Measurements from ENCODE around the gene CALCOCO2. TPM values are rescaled to one million over a fixed set of nuclear protein-coding genes. Genes with fewer than 3 reads are reported as not detected.
A peak's percentile ranks its signal among the peaks of the same experiment; 100 is the strongest.
"Not testable (repeated sequence)": the region's sequence is repeated elsewhere in the genome, so short reads cannot be mapped to it uniquely, and the experiment has no call there.

CALCOCO2 gene
- total RNA-seq, 2 experiments from 2014 or later, result 65.1 to 72.1 TPM

DNA sequence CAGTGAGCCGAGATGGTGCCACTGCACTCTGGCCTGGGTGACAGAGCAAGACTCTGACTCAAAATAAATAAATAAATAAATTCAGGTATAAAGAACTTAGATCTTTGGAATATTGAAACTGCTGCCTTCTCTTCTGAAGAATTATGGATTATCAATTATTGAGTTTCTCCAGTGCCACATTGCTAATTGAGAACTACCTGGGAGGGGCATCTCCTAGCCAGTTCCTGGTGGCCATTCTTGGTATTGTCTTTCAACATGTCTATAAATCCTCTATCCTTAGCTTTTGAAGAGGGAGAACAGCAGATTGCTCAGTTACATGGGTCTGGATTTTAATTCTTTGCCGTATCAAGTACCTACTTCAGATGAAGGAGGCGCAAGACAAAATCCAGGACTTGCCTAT lies 29.2 kb downstream of the CALCOCO2 start:
- intact Hi-C loops (cut with micrococcal nuclease), result no loop called here
- Mint-ChIP-seq H3K4me1 (ENCODE audit: low read depth) (peaks cover 3% of the 10 kb centered on the region), H3K9me3 (no peaks in the 10 kb centered on the region), H3K36me3 (peaks cover 31% of the 10 kb centered on the region), H3K4me3 (no peak overlapping the region), H3K27ac (no peak overlapping the region), H3K27me3 (no peaks in the 10 kb centered on the region)
- DNase-seq, result no peak
- ChIA-PET CTCF (interaction anchor here (0.6 to 7.3 kb wide), 4 partner anchors 9 to 221 kb away, joined by 3 to 44 read pairs (median 4); no protein-coding TSS in a partner anchor), POLR2A (no interaction called here)

GRCh38 chr17:48860456-48860855 lies 29.6 kb downstream of the CALCOCO2 start:
- no peak overlapping the region for H3K4me3 Mint-ChIP-seq
- ChIA-PET POLR2A (no interaction called here), CTCF (interaction anchor here (0.5 to 7.3 kb wide), 3 partner anchors 16 to 57 kb away, joined by 3 to 44 read pairs (median 4); no protein-coding TSS in a partner anchor)
- DNase-seq, result no peak
- no peak overlapping the region for H3K27ac Mint-ChIP-seq
- H3K4me1 Mint-ChIP-seq (ENCODE audit: low read depth), result peaks cover 3% of the 10 kb centered on the region
- peaks cover 33% of the 10 kb centered on the region for H3K36me3 Mint-ChIP-seq
- intact Hi-C loops (cut with micrococcal nuclease), result no loop called here
- H3K27me3 Mint-ChIP-seq, result no peaks in the 10 kb centered on the region
- no peaks in the 10 kb centered on the region for H3K9me3 Mint-ChIP-seq

DNA sequence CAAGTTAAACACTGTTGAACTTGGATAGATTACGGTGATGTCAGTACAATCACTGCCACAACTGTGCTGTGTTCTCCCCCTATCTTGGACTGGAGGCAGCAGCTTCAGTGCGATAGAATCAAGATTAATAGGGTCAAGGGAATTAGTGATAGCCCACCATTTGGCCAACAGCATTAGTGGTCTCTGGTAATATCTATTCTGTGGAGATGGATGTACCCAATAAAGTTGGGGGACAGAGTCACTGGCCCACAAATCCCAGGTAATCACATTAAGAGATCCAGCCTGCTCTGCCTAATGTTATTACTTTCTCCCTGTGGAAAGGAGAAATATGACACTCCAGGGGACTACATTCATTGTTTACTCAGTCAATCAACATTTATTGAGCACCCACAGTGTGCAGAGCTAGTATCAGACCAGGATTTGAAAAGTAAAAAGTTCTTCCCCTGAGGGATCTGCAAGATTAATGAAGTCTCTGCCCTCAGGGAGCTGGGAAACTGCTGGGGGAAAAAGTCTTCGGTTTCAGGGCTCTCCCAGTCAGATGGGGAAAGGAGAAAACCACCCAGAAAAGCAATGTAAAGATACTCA lies 38.2 kb downstream of the CALCOCO2 start:
- ChIA-PET CTCF (interaction anchor here (0.8 to 2.6 kb wide), 3 partner anchors 10 to 190 kb away, joined by 3 to 8 read pairs (median 3); no protein-coding TSS in a partner anchor), POLR2A (no interaction called here)

DNA sequence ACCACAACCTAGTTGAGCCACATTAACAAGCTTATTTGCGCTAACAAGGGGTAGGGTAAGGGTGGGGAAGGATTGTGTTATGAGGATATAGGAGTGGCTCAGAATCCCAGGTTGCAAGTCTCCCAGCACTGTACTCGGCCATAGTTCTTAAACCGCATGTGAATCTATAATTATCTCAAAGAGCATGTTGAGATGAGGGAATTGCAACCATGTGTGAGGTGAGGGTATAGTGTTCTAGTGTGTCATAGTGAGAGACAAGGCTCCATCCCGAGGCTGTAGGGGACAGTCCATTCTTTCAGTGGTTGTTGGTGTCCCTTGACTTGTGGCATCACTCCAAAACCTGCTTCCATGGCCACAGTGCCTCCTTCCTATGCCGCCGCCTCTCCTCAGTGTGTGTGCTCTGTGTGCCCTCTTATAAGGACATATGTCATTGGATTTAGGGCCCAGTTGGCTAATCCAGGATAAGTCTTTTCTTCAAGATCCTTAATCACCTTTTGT lies 39.0 kb downstream of the CALCOCO2 start:
- POLR2A ChIA-PET, result no interaction called here
- Mint-ChIP-seq H3K4me1 (ENCODE audit: low read depth) (no peaks in the 10 kb centered on the region), H3K9me3 (no peaks in the 10 kb centered on the region), H3K27me3 (no peaks in the 10 kb centered on the region), H3K36me3 (peaks cover 5% of the 10 kb centered on the region), H3K4me3 (no peak overlapping the region), H3K27ac (no peak overlapping the region)
- DNase-seq, result no peak
- intact Hi-C loops (cut with micrococcal nuclease), result no loop called here
- CTCF ChIA-PET, result interaction anchor here (0.5 to 2.6 kb wide), 5 partner anchors 10 to 191 kb away, joined by 3 to 8 read pairs (median 3); no protein-coding TSS in a partner anchor

More for the DNA sequence above, 38.2 kb downstream of the CALCOCO2 start:
- intact Hi-C loops (cut with micrococcal nuclease), result no loop called here
- no peaks in the 10 kb centered on the region for H3K27me3 Mint-ChIP-seq
- H3K4me3 Mint-ChIP-seq, result no peak overlapping the region
- H3K4me1 Mint-ChIP-seq (ENCODE audit: low read depth), result no peaks in the 10 kb centered on the region
- no peak overlapping the region for H3K27ac Mint-ChIP-seq
- H3K9me3 Mint-ChIP-seq, result no peaks in the 10 kb centered on the region
- DNase-seq, result no peak
- H3K36me3 Mint-ChIP-seq, result peaks cover 8% of the 10 kb centered on the region

DNA sequence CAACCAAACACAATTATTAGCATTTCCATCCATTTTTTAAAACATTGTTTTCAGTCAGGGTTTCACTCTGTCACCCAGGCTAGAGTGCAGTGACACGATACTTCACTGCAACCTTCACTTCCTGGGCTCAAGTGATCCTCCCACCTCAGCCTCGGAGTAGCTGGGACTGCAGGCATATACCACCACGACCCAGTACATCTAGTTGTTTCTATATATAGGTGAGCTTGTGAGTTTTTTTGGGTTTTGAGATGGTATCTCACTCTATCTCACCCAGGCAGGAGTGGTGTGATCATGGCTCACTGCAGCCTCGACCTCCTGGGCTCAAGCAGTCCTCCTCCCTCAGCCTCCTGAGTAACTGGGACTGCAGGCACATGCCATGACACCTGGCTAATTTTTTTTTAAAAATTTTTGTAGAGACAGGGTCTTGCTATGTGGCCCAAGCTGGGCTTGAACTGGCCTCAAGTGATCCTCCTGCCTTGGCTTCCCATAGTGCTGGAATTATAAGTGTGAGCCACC lies 40.3 kb downstream of the CALCOCO2 start:
- H3K9me3 Mint-ChIP-seq, result no peaks in the 10 kb centered on the region
- ChIA-PET CTCF (interaction anchor here (1.1 to 2.6 kb wide), 2 partner anchors 57 to 146 kb away, joined by 3 to 8 read pairs; no protein-coding TSS in a partner anchor), POLR2A (no interaction called here)
- no peaks in the 10 kb centered on the region for H3K27me3 Mint-ChIP-seq
- intact Hi-C loops (cut with micrococcal nuclease), result no loop called here
- no peaks in the 10 kb centered on the region for H3K4me1 Mint-ChIP-seq (ENCODE audit: low read depth)
- no peak overlapping the region for H3K27ac Mint-ChIP-seq
- H3K4me3 Mint-ChIP-seq, result no peak overlapping the region
- peaks cover 1% of the 10 kb centered on the region for H3K36me3 Mint-ChIP-seq
- no peak for DNase-seq

GRCh38 chr17:48871551-48872351 lies 40.9 kb downstream of the CALCOCO2 start:
- no peak for DNase-seq
- Mint-ChIP-seq H3K4me1 (ENCODE audit: low read depth) (no peaks in the 10 kb centered on the region), H3K27ac (no peak overlapping the region), H3K36me3 (no peaks in the 10 kb centered on the region), H3K4me3 (no peak overlapping the region), H3K27me3 (no peaks in the 10 kb centered on the region), H3K9me3 (no peaks in the 10 kb centered on the region)
- ChIA-PET CTCF (interaction anchor here (2.6 kb wide), 1 partner anchor 58 kb away, joined by 8 read pairs; no protein-coding TSS in a partner anchor), POLR2A (no interaction called here)
- intact Hi-C loops (cut with micrococcal nuclease), result no loop called here

- H3K36me3 Mint-ChIP-seq; intact Hi-C loops (cut with micrococcal nuclease): not testable (repeated sequence)
These were observed 41.6 kb downstream of the CALCOCO2 start for GRCh38 chr17:48872409-48872808.

DNA sequence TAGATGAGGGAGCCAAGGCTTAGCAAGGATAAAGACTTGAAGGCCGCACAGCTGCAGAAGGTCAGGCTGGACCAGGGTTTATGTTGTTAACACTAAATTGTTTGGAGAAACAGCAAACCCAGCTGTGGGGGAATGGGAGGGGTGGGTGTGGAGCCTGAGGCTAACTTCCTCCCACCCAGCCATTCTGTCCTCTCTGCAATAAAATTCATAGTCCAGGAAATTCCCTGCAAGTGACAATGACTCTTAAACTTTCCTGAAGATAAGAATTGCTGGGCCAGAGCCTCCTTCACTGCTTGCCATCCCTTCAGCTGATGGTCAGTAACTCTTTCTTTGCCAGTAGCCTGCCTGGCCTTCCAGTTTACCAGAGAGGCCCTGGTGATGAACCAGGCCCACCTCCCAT lies 42.4 kb downstream of the CALCOCO2 start:
- Mint-ChIP-seq H3K27ac (no peak overlapping the region), H3K27me3 (peaks cover 5% of the 10 kb centered on the region), H3K4me1 (ENCODE audit: low read depth) (no peaks in the 10 kb centered on the region), H3K36me3 (no peaks in the 10 kb centered on the region), H3K4me3 (no peak overlapping the region), H3K9me3 (no peaks in the 10 kb centered on the region)
- CTCF ChIA-PET, result interaction anchor here (0.7 to 9.5 kb wide), 7 partner anchors 11 to 195 kb away, joined by 3 to 119 read pairs (median 6); no protein-coding TSS in a partner anchor
- intact Hi-C loops (cut with micrococcal nuclease), result no loop called here
- no peak for DNase-seq
- POLR2A ChIA-PET, result no interaction called here

More at GRCh38 chr17:48872409-48872808, 41.6 kb downstream of the CALCOCO2 start:
- H3K4me3 Mint-ChIP-seq; H3K9me3 Mint-ChIP-seq; DNase-seq; H3K27me3 Mint-ChIP-seq; H3K27ac Mint-ChIP-seq; POLR2A ChIA-PET; H3K4me1 Mint-ChIP-seq (ENCODE audit: low read depth): not testable (repeated sequence)
- CTCF ChIA-PET, result interaction anchor here (1.0 to 1.7 kb wide), 2 partner anchors 12 to 58 kb away, joined by 6 to 7 read pairs; no protein-coding TSS in a partner anchor

DNA sequence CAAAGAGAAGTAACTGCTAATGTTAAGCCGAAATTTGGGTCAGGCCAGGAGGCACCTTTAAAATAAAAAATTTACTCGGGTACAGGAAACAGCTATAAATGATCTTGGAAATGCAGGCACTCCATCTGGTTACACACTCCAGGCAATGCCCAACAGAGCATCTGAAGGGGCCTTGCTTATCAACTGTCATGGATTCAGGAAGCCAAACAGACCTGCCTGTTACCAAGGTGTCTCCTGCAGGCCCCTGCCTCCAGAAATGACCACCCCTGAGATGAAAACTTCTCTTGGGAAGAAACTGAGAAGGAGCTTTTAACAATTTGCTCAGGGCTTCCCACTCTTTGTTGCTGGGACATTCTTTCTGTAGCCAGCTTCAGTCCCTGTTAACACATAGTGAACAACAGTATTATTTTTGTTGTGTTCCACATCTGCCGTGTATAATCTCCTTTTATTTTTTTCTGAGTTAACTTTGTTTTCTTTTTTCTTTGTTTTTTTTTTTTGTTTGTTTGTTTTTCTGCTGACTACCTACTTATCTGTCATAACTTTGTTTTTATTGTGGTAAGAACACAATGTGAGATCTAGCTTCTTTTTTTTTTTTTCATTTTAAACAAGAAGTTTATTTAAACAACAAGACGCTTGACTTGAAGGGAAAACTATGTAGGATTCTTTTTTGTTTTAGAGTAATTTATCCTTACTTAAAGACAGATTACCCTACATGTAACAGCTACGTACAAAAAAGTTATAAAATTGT lies 43.0 kb downstream of the CALCOCO2 start:
- intact Hi-C loops (cut with micrococcal nuclease), result no loop called here
- POLR2A ChIA-PET, result no interaction called here
- CTCF ChIA-PET, result interaction anchor here (0.5 to 9.5 kb wide), 8 partner anchors 11 to 195 kb away, joined by 3 to 119 read pairs (median 4); no protein-coding TSS in a partner anchor
- no peak for DNase-seq
- Mint-ChIP-seq H3K4me1 (ENCODE audit: low read depth) (no peaks in the 10 kb centered on the region), H3K9me3 (no peaks in the 10 kb centered on the region), H3K27me3 (peaks cover 5% of the 10 kb centered on the region), H3K36me3 (no peaks in the 10 kb centered on the region), H3K4me3 (no peak overlapping the region), H3K27ac (no peak overlapping the region)

GRCh38 chr17:48878920-48879898 lies 48.4 kb downstream of the CALCOCO2 start:
- no peaks in the 10 kb centered on the region for H3K4me1 Mint-ChIP-seq (ENCODE audit: low read depth)
- no peaks in the 10 kb centered on the region for H3K9me3 Mint-ChIP-seq
- H3K36me3 Mint-ChIP-seq, result no peaks in the 10 kb centered on the region
- intact Hi-C loops (cut with micrococcal nuclease), result loop anchor here (1.0 to 2.0 kb wide), 4 partner anchors 65 to 200 kb away; no protein-coding TSS in a partner anchor
- no peak overlapping the region for H3K4me3 Mint-ChIP-seq
- DNase-seq, result peak; percentile 64
- H3K27ac Mint-ChIP-seq, result no peak overlapping the region
- H3K27me3 Mint-ChIP-seq, result peaks cover 5% of the 10 kb centered on the region
- POLR2A ChIA-PET, result interaction anchor here (1.5 kb wide), 1 partner anchor 65 kb away, joined by 3 read pairs; no protein-coding TSS in a partner anchor
- CTCF ChIA-PET, result interaction anchor here (0.6 to 12.7 kb wide), 55 partner anchors 10 to 506 kb away, joined by 3 to 614 read pairs (median 6); partner anchors contain the start of genes ATP5MC1, CALCOCO2, PRAC1 and PRAC2

Measured in activated CD4-positive, alpha-beta memory T cell treated with anti-CD3 and anti-CD28 coated beads for 36 hours (primary cell).